Osteoblast (primary cell): ENCODE data around the gene RNF227. TPM values are rescaled to one million over a fixed set of nuclear protein-coding genes. Genes with fewer than 3 reads are reported as not detected.
A peak's percentile ranks its signal among the peaks of the same experiment; 100 is the strongest.

Experiments
- DNase-seq: peaks from one replicate; pipeline ENCODE4 v3.0.0; 2011; ENCODE audit warnings: low spot score, mixed read lengths; ENCODE audit not compliant: insufficient read length; ENCODE audit errors: missing footprints
- H2AFZ ChIP-seq: 2 replicates; pipeline ENCODE4 v1.6.0; 2011; ENCODE audit warnings: mild to moderate bottlenecking, low read length
- H3K27ac ChIP-seq: 2 replicates; pipeline ENCODE4 v1.5.1; 2011; ENCODE audit warnings: mild to moderate bottlenecking, low read depth, low read length, moderate library complexity
- H3K27me3 ChIP-seq: 2 replicates; pipeline ENCODE4 v1.6.0; 2012; ENCODE audit warnings: mild to moderate bottlenecking, control low read depth, inconsistent platforms, low read length, moderate library complexity; ENCODE audit not compliant: insufficient read depth
- H3K36me3 ChIP-seq: 2 replicates; pipeline ENCODE4 v1.5.1; 2011; ENCODE audit warnings: mild to moderate bottlenecking, low read length, control low read depth, moderate library complexity; ENCODE audit not compliant: insufficient read depth
- H3K4me1 ChIP-seq: 2 replicates; pipeline ENCODE4 v1.5.1; 2011; ENCODE audit warnings: mild to moderate bottlenecking, low read length, control low read depth, moderate library complexity; ENCODE audit not compliant: insufficient read depth
- H3K4me2 ChIP-seq: 2 replicates; pipeline ENCODE4 v1.6.0; 2011; ENCODE audit warnings: mild to moderate bottlenecking, low read length; ENCODE audit not compliant: insufficient read depth
- H3K4me3 ChIP-seq: fragments of 200-600 bp; sonication (generic); 3 replicates; pipeline ENCODE4 v1.5.1; 2012; ENCODE audit warnings: mild to moderate bottlenecking, low read length, inconsistent platforms; ENCODE audit not compliant: insufficient read depth
- H3K79me2 ChIP-seq: 2 replicates; pipeline ENCODE4 v1.6.0; 2012; ENCODE audit warnings: mild to moderate bottlenecking, low read length, control low read depth, inconsistent platforms; ENCODE audit not compliant: insufficient read depth
- H3K9me3 ChIP-seq: 2 replicates; pipeline ENCODE4 v1.5.1; 2011; ENCODE audit warnings: low read depth, low read length, control low read depth
- H4K20me1 ChIP-seq: 2 replicates; pipeline ENCODE4 v1.6.0; 2012; ENCODE audit warnings: mild to moderate bottlenecking, low read length, control low read depth; ENCODE audit not compliant: insufficient read depth
- CTCF ChIP-seq: IDR thresholded peaks from 2 replicates; pipeline ENCODE4 v1.5.1; 2011; ENCODE audit warnings: mild to moderate bottlenecking, low read depth, low read length, moderate library complexity; ENCODE audit errors: extremely low read depth
- total RNA-seq: library from RNA; depleted of rRNA; stranded (reverse); fragments of >200 nt; gene quantifications from 2 replicates; pipeline ENCODE4 v1.2.3, GENCODE V29; 2012

The RNF227 gene
- total RNA-seq, 1 donor = 3.6 TPM

- Histone ChIP-seq H3K27me3 (no peaks in the 10 kb centered on the region), H3K27ac (no peak overlapping the region), H3K36me3 (peaks cover 78% of the 10 kb centered on the region), H3K9me3 (no peaks in the 10 kb centered on the region), H4K20me1 (no peaks in the 10 kb centered on the region), H3K4me3 (no peak overlapping the region), H3K79me2 (no peaks in the 10 kb centered on the region), H2AFZ (no peak overlapping the region), H3K4me1 (peaks cover 9% of the 10 kb centered on the region), H3K4me2 (no peak overlapping the region)
- DNase-seq = no peak
- no peak for TF ChIP-seq CTCF
Measured at GRCh38 chr17:7910281-7910680, 5.8 kb downstream of the RNF227 start.

GRCh38 chr17:7909089-7909488, 7.0 kb downstream of the RNF227 start:
- no peak for TF ChIP-seq CTCF
- Histone ChIP-seq H4K20me1 (no peaks in the 10 kb centered on the region), H3K4me2 (no peak overlapping the region), H3K4me1 (no peaks in the 10 kb centered on the region), H2AFZ (no peak overlapping the region), H3K79me2 (no peaks in the 10 kb centered on the region), H3K4me3 (no peak overlapping the region), H3K27me3 (no peaks in the 10 kb centered on the region), H3K36me3 (peaks cover 90% of the 10 kb centered on the region), H3K9me3 (no peaks in the 10 kb centered on the region), H3K27ac (no peak overlapping the region)
- no peak for DNase-seq

- no peak for TF ChIP-seq CTCF
- Histone ChIP-seq H3K36me3 (peaks cover 93% of the 10 kb centered on the region), H3K4me1 (no peaks in the 10 kb centered on the region)
Measured at GRCh38 chr17:7903154-7904103, 12.7 kb downstream of the RNF227 start.

GRCh38 chr17:7897773-7898172, 18.3 kb downstream of the RNF227 start:
- Histone ChIP-seq H3K9me3 (no peaks in the 10 kb centered on the region), H3K4me1 (peaks cover 3% of the 10 kb centered on the region), H3K4me2 (no peak overlapping the region), H3K27me3 (no peaks in the 10 kb centered on the region), H3K79me2 (no peaks in the 10 kb centered on the region), H3K27ac (no peak overlapping the region), H4K20me1 (no peaks in the 10 kb centered on the region), H3K4me3 (no peak overlapping the region), H2AFZ (peak overlapping the region; percentile 39), H3K36me3 (peaks cover 84% of the 10 kb centered on the region)
- peak; percentile 77 for TF ChIP-seq CTCF
- DNase-seq = peak; percentile 94

More at GRCh38 chr17:7903154-7904103, 12.7 kb downstream of the RNF227 start:
- H3K27me3 ChIP-seq = no peaks in the 10 kb centered on the region
- H3K27ac ChIP-seq = no peak overlapping the region
- no peaks in the 10 kb centered on the region for H3K9me3 ChIP-seq
- no peak overlapping the region for H3K4me2 ChIP-seq
- H3K4me3 ChIP-seq = no peak overlapping the region
- no peak for DNase-seq
- H3K79me2 ChIP-seq = no peaks in the 10 kb centered on the region
- H4K20me1 ChIP-seq = no peaks in the 10 kb centered on the region
- H2AFZ ChIP-seq = no peak overlapping the region
